ENCODE results near the gene KRTCAP2. TPM values are rescaled to one million over a fixed set of nuclear protein-coding genes. Genes with fewer than 3 reads are reported as not detected.

The KRTCAP2 gene
- total and polyA plus RNA-seq, 12 donors: 96.1 to 355 (median 129) TPM

GRCh38 chr1:155125946-155126555 is 47.1 kb downstream of the KRTCAP2 start:
- Histone ChIP-seq H3K36me3 (peaks cover 0 to 4% (median under 1%) of the 10 kb centered on the region in 9 donors), H3K9me3 (no peaks in the 10 kb centered on the region), H3K4me3 (peak overlapping the region in 9 of 10 donors; percentile 59 to 93 (median 85)), H3K27me3 (peaks cover 0 to 55% (median 0%) of the 10 kb centered on the region in 7 donors), H3K27ac (peak overlapping the region in 9 of 10 donors; percentile 81 to 99 (median 96)), H3K4me1 (peaks cover 10 to 60% (median 46%) of the 10 kb centered on the region in 9 donors)
- no peak for TF ChIP-seq CTCF (IDR thresholded peaks at IDR 0.05)
- peak; percentile 54 to 61 for DNase-seq
- peak; percentile 16 to 50 (median 30) for ATAC-seq
- 30 to 37% methylated on average over 46 to 53 of the region's 53 CpGs for WGBS, 2 donors
- intact Hi-C loops (cut with DNase I): loop anchor here in 6 of 10 donors (5.0 kb wide), 2 partner anchors 34 to 41 kb away; no protein-coding TSS in a partner anchor

GRCh38 chr1:155125511-155125945 is 47.6 kb downstream of the KRTCAP2 start:
- peaks cover 10 to 56% (median 42%) of the 10 kb centered on the region in 9 donors for H3K4me1 ChIP-seq
- peaks cover 0 to 55% (median 0%) of the 10 kb centered on the region in 7 donors for H3K27me3 ChIP-seq
- no peaks in the 10 kb centered on the region for H3K36me3 ChIP-seq
- peak overlapping the region in 6 of 10 donors; percentile 92 to 99 (median 96) for H3K27ac ChIP-seq
- no peak for DNase-seq
- ATAC-seq: no peak
- intact Hi-C loops (cut with DNase I): loop anchor here in 6 of 10 donors (5.0 kb wide), 2 partner anchors 33 to 42 kb away; no protein-coding TSS in a partner anchor
- 64 to 76% methylated on average over 8 to 11 of the region's 11 CpGs for WGBS, 2 donors
- no peak for TF ChIP-seq CTCF (IDR thresholded peaks at IDR 0.05)
- no peak overlapping the region for H3K4me3 ChIP-seq
- no peaks in the 10 kb centered on the region for H3K9me3 ChIP-seq

GRCh38 chr1:155124503-155125463 is 48.3 kb downstream of the KRTCAP2 start:
- Histone ChIP-seq H3K9me3 (no peaks in the 10 kb centered on the region), H3K4me3 (no peak overlapping the region), H3K4me1 (peaks cover 10 to 52% (median 39%) of the 10 kb centered on the region in 9 donors), H3K27me3 (peaks cover 0 to 51% (median 0%) of the 10 kb centered on the region in 7 donors), H3K27ac (peak overlapping the region in 4 of 10 donors; percentile 7 to 99 (median 54)), H3K36me3 (no peaks in the 10 kb centered on the region)
- ATAC-seq (no peak), DNase-seq (no peak)
- TF ChIP-seq CTCF (IDR thresholded peaks at IDR 0.05): no peak
- WGBS, 2 donors: 62 to 68% methylated on average over 16 of the region's 16 CpGs
- intact Hi-C loops (cut with DNase I): loop anchor here in 6 of 10 donors (5.0 kb wide), 2 partner anchors 32 to 43 kb away; no protein-coding TSS in a partner anchor

- H3K9me3 ChIP-seq: no peaks in the 10 kb centered on the region
- no peaks in the 10 kb centered on the region for H3K36me3 ChIP-seq
- TF ChIP-seq CTCF (IDR thresholded peaks at IDR 0.05): no peak
- H3K4me1 ChIP-seq: peaks cover 10 to 45% (median 33%) of the 10 kb centered on the region in 9 donors
- peak overlapping the region in 3 of 10 donors; percentile 7 to 56 (median 48) for H3K27ac ChIP-seq
- intact Hi-C loops (cut with DNase I): no loop called here
- 70 to 74% methylated on average over 4 of the region's 4 CpGs for WGBS, 2 donors
- DNase-seq: no peak
- ATAC-seq: no peak
- no peak overlapping the region for H3K4me3 ChIP-seq
- peaks cover 0 to 41% (median 0%) of the 10 kb centered on the region in 7 donors for H3K27me3 ChIP-seq
These were observed 49.3 kb downstream of the KRTCAP2 start for GRCh38 chr1:155123801-155124200.
